HG03159 (cell line): ENCODE data around the gene TMEM243.
A peak's percentile ranks its signal among the peaks of the same experiment; 100 is the strongest.

ENCODE experiments used
- ATAC-seq: cut with Tn5 transposase; IDR thresholded peaks from one replicate; pipeline ENCODE4 v1.9.1; 2021; ENCODE audit warnings: mild to moderate bottlenecking, moderate library complexity; ENCODE audit not compliant: unreplicated experiment

The TMEM243 gene

GRCh38 chr7:87170828-87171227, 48.7 kb downstream of the TMEM243 start:
- ATAC-seq: no peak

GRCh38 chr7:87164433-87164832, 55.1 kb downstream of the TMEM243 start:
- ATAC-seq: no peak

GRCh38 chr7:87159538-87159937, 60.0 kb downstream of the TMEM243 start:
- ATAC-seq: no peak

GRCh38 chr7:87156709-87157108, 62.8 kb downstream of the TMEM243 start:
- ATAC-seq: no peak

- no peak for ATAC-seq
These were observed 63.7 kb downstream of the TMEM243 start for GRCh38 chr7:87155788-87156187.

GRCh38 chr7:87154569-87154968, 65.0 kb downstream of the TMEM243 start:
- no peak for ATAC-seq

GRCh38 chr7:87154166-87154565, 65.4 kb downstream of the TMEM243 start:
- no peak for ATAC-seq

- ATAC-seq: peak; percentile 21
These were observed 66.5 kb downstream of the TMEM243 start for GRCh38 chr7:87152897-87153641.

GRCh38 chr7:87152112-87152896, 67.2 kb downstream of the TMEM243 start, which contains the start of gene DMTF1:
Gene DMTF1, plus strand, starts transcription at chr7:87152453. Its CDS starts 12,489 bp downstream, at chr7:87164942.
- ATAC-seq: peak; percentile 85

GRCh38 chr7:87151729-87152111, 67.8 kb downstream of the TMEM243 start:
- peak; percentile 6 for ATAC-seq

- no peak for ATAC-seq
These were observed 68.4 kb downstream of the TMEM243 start for GRCh38 chr7:87151002-87151728.

GRCh38 chr7:87148332-87148955, 71.1 kb downstream of the TMEM243 start:
- no peak for ATAC-seq

- no peak for ATAC-seq
These were observed 72.0 kb downstream of the TMEM243 start for GRCh38 chr7:87147500-87147899.

GRCh38 chr7:87146740-87147386, 72.7 kb downstream of the TMEM243 start:
- ATAC-seq: no peak
